Common myeloid progenitor, CD34-positive (primary cell): ENCODE results near the gene OST4.

Experiments used
- CTCF ChIA-PET: fragments of 350-600 bp; sonication (Branson Sonifier 250); formaldehyde crosslinking; loops from one replicate; lab custom pipeline; 2021; ENCODE audit warnings: antibody characterized with exemption; lab: Charles Lee
- POLR2A ChIA-PET: fragments of 350-600 bp; sonication (Branson Sonifier 250); formaldehyde crosslinking; loops from one replicate; lab custom pipeline; 2021; ENCODE audit warnings: antibody characterized with exemption; lab: Charles Lee
- DNase-seq, 3 donors: peaks; one replicate each; pipeline versions ENCODE4 v3.0.0 to v3.0.0-alpha.2; 2013
- H3K27ac ChIP-seq, 2 experiments: 1 replicate in 1 of 2; 2 replicates in 1 of 2; pipeline ENCODE4 v1.7.0; 2013; ENCODE audit warnings: inconsistent platforms in 2 of 2, low read length in 2 of 2, mild to moderate bottlenecking in 2 of 2, low read depth in 1 of 2, moderate library complexity in 1 of 2; ENCODE audit not compliant: severe bottlenecking in 2 of 2, insufficient read depth in 1 of 2, poor library complexity in 1 of 2
- H3K27me3 ChIP-seq, 5 experiments: replicated peaks in 2 of 5; 1 replicate in 3 of 5; 2 replicates in 2 of 5; pipeline versions ENCODE4 v1.6.1 to v1.7.0; 2013; ENCODE audit warnings: low read length in 4 of 5, mild to moderate bottlenecking in 2 of 5, moderate library complexity in 2 of 5, inconsistent platforms in 1 of 5; ENCODE audit not compliant: insufficient read depth in 5 of 5, control insufficient read depth in 4 of 5
- H3K36me3 ChIP-seq, 4 experiments: 1 replicate in 2 of 4; 2 replicates in 2 of 4; pipeline versions ENCODE4 v1.6.1 to v1.7.0; 2013; ENCODE audit warnings: low read length in 3 of 4, control low read depth in 1 of 4, mild to moderate bottlenecking in 1 of 4; ENCODE audit not compliant: control insufficient read depth in 4 of 4, insufficient read depth in 4 of 4
- H3K4me1 ChIP-seq, 4 experiments: 1 replicate in 3 of 4; 2 replicates in 1 of 4; pipeline versions ENCODE4 v1.6.1 to v1.7.1; 2013; ENCODE audit warnings: low read length in 3 of 4, mild to moderate bottlenecking in 3 of 4, control low read depth in 1 of 4, inconsistent platforms in 1 of 4, moderate library complexity in 1 of 4; ENCODE audit not compliant: control insufficient read depth in 4 of 4, insufficient read depth in 4 of 4; ENCODE audit errors: control extremely low read depth in 1 of 4
- H3K4me3 ChIP-seq, 7 experiments: 1 replicate in 4 of 7; 2 replicates in 3 of 7; pipeline versions ENCODE4 v1.5.1 to v1.7.0; 2013; ENCODE audit warnings: mild to moderate bottlenecking in 7 of 7, low read length in 6 of 7, moderate library complexity in 6 of 7, inconsistent platforms in 2 of 7, low read depth in 2 of 7, control low read depth in 1 of 7; ENCODE audit not compliant: insufficient read depth in 4 of 7, control insufficient read depth in 1 of 7; ENCODE audit errors: extremely low read depth in 1 of 7
- H3K9me3 ChIP-seq, 5 experiments: 1 replicate in 4 of 5; 2 replicates in 1 of 5; pipeline versions ENCODE4 v1.6.1 to v1.7.1; 2013; ENCODE audit warnings: low read length in 4 of 5, mild to moderate bottlenecking in 2 of 5, inconsistent platforms in 1 of 5, low read depth in 1 of 5, moderate library complexity in 1 of 5; ENCODE audit not compliant: control insufficient read depth in 4 of 5, insufficient read depth in 2 of 5; ENCODE audit errors: control extremely low read depth in 1 of 5
- WGBS: methylation state at CpG from one replicate; pipeline ENCODE4 v1.1.5; 2013; ENCODE audit not compliant: insufficient coverage; 5-methylcytosine and 5-hydroxymethylcytosine counted together

The OST4 gene

DNA sequence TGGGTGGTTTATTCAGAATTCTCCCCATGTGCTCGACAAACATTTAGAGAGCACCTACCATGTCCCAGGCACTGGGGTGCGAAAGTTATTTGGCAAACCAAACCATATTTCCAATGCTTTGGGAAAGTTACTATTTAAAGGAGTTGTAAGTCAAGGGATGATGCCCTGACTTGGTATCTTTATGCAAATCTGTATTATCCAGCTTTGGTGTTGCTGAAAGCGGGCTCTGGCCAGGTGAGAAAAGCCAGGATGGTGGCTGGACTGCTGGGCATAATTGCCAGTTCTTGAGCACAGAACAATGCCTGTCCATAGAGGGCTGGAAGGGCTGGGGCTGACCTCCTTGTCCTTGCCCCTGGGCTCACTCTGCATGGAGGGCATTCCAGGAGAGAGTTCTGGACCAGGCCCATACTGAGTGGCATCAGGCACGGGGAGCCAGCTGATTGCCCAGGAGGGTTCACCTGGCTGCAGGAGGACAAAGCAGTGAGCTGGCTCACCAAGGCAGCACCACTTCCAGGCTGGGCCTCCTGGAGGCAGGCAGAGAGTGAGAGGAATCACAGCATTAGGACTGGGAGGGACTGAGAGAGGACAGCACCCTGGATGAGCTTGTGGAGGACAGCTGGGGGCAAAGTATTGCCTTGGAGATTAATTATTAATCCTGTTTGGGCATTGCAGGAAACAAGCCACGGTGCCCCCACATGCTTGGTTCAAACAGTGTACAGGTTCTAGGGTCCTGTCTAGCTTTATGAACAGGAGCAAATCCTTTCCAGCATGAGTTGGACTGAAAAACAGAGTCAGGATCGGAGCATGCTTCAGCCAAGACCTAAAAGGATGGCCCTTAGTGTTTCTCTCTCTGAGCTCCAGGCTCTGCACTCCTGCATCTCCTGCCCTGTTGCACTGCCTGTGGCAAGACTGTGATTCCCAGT lies 22.2 kb upstream of the OST4 start:
- 100% methylated on average over 4 of the region's 6 CpGs for whole genome bisulfite sequencing
- Histone ChIP-seq H3K9me3 (no peaks in the 10 kb centered on the region), H3K36me3 (no peaks in the 10 kb centered on the region), H3K4me1 (peaks cover 0 to 12% (median 10%) of the 10 kb centered on the region in 4 experiments), H3K4me3 (no peak overlapping the region), H3K27ac (no peak overlapping the region), H3K27me3 (no peaks in the 10 kb centered on the region)
- ChIA-PET POLR2A (no interaction called here), CTCF (interaction anchor here (0.8 to 2.0 kb wide), 11 partner anchors 8 to 125 kb away, joined by 3 to 8 read pairs (median 4); partner anchors contain the start of gene ABHD1)
- no peak for DNase-seq

DNA sequence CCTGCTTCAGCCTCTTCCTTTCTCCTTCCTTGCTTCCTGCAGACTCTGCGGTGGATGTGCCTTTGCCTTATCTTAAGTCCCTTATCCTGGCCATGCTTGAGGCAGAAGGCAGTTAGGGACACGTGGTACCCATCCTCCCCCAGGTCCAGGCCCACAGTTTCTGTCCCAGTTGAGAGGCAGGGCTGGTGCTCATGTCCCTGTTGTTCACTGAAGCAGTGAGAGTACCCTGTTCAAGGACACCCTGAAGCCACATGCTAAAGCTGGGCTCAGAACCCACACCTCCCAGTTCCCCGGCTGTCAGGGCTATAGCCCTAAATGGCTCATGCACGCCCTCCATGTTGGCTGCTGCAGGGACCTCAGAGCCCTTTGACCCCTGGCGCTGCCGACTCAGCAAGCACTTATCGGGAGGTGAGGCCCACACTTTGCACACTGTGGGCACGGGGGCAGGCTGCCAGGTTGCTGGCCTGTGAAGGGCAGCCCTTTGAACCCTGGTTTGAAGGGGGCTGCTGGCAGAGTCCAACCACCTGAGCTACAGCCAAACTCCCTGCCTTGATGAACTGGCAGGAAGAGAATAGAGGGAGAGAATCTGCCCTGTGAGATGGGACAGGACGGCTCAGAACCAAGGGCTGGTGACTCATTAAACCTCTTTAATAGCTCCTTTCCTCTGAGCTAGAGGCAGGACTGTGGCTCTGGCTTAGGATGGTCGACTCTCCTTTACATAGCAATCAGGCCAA lies 21.4 kb upstream of the OST4 start:
- H3K9me3 ChIP-seq: no peaks in the 10 kb centered on the region
- CTCF ChIA-PET: interaction anchor here (0.9 to 2.0 kb wide), 7 partner anchors 10 to 99 kb away, joined by 3 to 8 read pairs (median 3); no protein-coding TSS in a partner anchor
- POLR2A ChIA-PET: no interaction called here
- no peaks in the 10 kb centered on the region for H3K27me3 ChIP-seq
- H3K36me3 ChIP-seq: no peaks in the 10 kb centered on the region
- H3K27ac ChIP-seq: no peak overlapping the region
- WGBS: 90% methylated on average over 9 of the region's 10 CpGs
- DNase-seq: no peak
- peaks cover 0 to 12% (median 10%) of the 10 kb centered on the region in 4 experiments for H3K4me1 ChIP-seq
- H3K4me3 ChIP-seq: no peak overlapping the region

DNA sequence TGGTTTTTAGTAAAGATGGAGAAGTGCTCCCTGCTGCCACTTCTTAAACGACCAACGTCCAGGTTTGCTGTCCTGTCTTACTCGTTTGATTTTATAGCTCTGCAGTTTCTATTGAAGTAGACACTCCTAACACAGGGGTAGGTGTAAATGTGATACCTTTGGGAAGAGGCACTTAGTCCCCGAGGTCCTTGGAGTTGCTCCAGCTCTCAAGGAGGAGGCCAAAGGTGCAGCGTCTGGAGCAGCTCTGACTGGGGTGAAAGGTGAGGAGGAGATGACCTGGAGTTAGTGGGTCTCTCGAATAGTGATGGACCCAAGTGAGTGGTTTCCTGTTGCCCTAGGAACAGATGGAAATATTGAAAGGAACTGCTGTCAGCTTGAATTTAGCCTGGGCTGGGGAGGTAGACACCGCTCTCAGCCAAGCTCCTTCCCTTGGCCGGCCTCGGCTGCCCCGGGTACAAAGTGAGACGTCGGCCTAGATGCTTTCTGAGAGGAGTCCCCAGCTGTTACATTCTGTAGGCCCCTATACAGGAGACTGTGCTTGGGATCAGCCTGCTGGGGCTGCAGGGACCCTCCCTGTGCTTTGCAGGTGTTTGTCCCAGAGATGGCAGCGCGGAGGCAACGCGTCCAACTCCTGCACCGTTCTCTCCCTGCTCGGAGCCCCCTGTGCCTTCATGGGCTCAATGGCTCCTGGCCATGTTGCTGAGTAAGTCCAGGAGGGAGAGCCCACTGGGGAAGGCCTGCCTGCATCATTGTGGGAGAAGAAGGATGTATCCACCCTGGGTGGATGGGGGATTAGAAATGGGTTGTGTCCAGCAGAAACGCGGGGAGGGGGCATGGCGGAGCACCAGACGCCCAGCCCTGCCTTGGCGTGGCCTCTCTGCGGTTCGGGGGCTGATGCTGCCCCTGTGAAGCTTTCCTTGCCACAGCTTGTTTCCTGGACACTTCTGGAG lies 20.6 kb upstream of the OST4 start:
- Histone ChIP-seq H3K36me3 (no peaks in the 10 kb centered on the region), H3K9me3 (no peaks in the 10 kb centered on the region), H3K4me1 (peaks cover 0 to 17% (median 16%) of the 10 kb centered on the region in 4 experiments), H3K4me3 (no peak overlapping the region), H3K27me3 (no peaks in the 10 kb centered on the region), H3K27ac (no peak overlapping the region)
- no peak for DNase-seq
- ChIA-PET CTCF (interaction anchor here (0.9 to 4.7 kb wide), 10 partner anchors 9 to 212 kb away, joined by 3 to 23 read pairs (median 3); no protein-coding TSS in a partner anchor), POLR2A (interaction anchor here (0.6 kb wide), 1 partner anchor 100 kb away, joined by 9 read pairs; no protein-coding TSS in a partner anchor)
- WGBS: 88% methylated on average over 22 of the region's 25 CpGs

DNA sequence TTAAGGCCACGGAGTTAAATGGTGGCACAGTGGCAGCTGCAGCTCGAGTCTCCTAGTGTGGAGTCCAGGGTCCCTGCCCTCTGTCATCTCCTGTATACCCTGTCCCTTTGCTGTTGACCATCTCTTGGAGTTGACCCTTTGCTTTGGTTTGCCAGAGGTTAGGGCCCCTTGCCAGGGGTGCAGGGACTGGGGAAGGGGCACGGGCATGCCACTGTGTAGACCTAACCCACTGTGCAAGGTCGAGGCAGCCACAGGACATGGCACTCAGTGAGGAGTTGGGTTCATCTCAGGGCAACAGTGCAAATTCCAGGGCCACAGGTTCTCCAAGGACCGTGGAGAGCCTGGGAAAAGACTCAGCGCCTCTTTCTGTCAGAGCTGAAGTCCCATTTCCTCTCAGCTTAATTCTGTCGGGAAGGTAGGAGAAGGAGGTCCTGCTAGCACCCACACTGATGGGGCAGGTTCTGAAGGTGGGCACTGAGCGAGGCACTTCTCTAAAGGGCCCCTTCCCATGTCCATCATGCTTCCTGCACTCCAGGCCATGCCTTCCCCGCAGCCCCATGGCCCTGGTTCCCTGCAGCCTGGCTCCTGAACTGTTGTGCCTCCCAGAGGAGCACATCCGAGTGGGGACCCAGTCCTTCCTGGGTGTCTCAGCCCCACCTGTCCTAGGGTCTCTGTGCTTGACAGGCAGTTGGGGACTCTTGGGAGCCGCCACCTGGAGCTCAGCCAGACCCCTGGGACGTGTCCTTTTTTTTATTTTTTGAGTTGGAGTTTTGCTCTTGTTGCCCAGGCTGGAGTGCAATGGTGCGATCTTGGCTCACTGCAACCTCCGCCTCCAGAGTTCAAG lies 17.9 kb upstream of the OST4 start:
- Histone ChIP-seq H3K27me3 (no peaks in the 10 kb centered on the region), H3K9me3 (no peaks in the 10 kb centered on the region), H3K4me3 (no peak overlapping the region), H3K36me3 (peaks cover 0 to 7% (median 0%) of the 10 kb centered on the region in 4 experiments), H3K4me1 (peaks cover 2 to 25% (median 23%) of the 10 kb centered on the region in 4 experiments), H3K27ac (no peak overlapping the region)
- WGBS: 95% methylated on average over 14 of the region's 14 CpGs
- ChIA-PET POLR2A (no interaction called here), CTCF (interaction anchor here (0.6 to 28.0 kb wide), 8 partner anchors 8 to 128 kb away, joined by 3 to 381 read pairs (median 4); partner anchors contain the start of genes ABHD1, AGBL5 and PREB)
- DNase-seq: no peak

DNA sequence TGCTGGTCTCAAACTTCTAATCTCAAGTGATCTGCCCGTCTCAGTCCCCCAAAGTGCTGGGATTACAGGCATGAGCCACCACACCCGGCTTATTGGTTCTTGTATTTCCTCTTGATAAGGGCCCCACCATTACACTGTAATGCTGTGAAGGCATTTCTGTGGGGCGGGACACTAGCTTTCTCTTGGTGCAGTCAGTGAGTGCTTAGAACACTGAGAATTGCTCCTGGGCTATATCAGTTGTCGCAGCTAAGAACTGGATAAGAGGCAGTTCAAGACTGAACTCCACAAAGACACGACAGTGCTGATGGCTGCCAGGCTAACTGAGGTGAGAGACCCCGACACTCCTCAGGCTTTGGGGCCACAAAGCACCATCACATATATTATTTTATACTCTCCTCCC lies 17.2 kb upstream of the OST4 start:
- DNase-seq: peak in 2 of 3 donors; percentile 17 to 39
- Histone ChIP-seq H3K4me1 (peaks cover 2 to 32% (median 25%) of the 10 kb centered on the region in 4 experiments), H3K27ac (no peak overlapping the region), H3K9me3 (no peaks in the 10 kb centered on the region), H3K36me3 (peaks cover 0 to 7% (median 0%) of the 10 kb centered on the region in 4 experiments), H3K27me3 (no peaks in the 10 kb centered on the region), H3K4me3 (no peak overlapping the region)
- ChIA-PET CTCF (interaction anchor here (0.6 to 28.0 kb wide), 9 partner anchors 8 to 176 kb away, joined by 3 to 381 read pairs (median 5); partner anchors contain the start of genes ABHD1, AGBL5, OST4 and PREB), POLR2A (no interaction called here)
- WGBS: 89% methylated on average over 5 of the region's 6 CpGs
